ENCODE measurements around the gene TM6SF1.

The TM6SF1 gene

GRCh38 chr15:83153288-83153687, 45.8 kb downstream of the TM6SF1 start:
- H3K9ac ChIP-seq (ENCODE audit: low read length), result no peak overlapping the region
- no peak overlapping the region for H2AFZ ChIP-seq (ENCODE audit: low read depth, low read length, severe bottlenecking)
- H3K9me3 ChIP-seq (ENCODE audit: insufficient read depth, low read length), result no peaks in the 10 kb centered on the region
- H3K27ac ChIP-seq (ENCODE audit: low read depth, low read length), result no peak overlapping the region
- H3K9me2 ChIP-seq (replicated peaks; ENCODE audit: insufficient read depth, low read length), result no peaks in the 10 kb centered on the region
- H3F3A ChIP-seq (ENCODE audit: insufficient read depth), result no peaks in the 10 kb centered on the region
- TF ChIP-seq CTCF (IDR thresholded peaks at IDR 0.05; ENCODE audit: insufficient read depth, low read length, poor library complexity, severe bottlenecking) (no peak), EZH2phosphoT487 (conservative IDR thresholded peaks at IDR 0.05; ENCODE audit: low read length) (no peak)
- no peaks in the 10 kb centered on the region for H3K36me3 ChIP-seq (ENCODE audit: low read length)
- H3K79me2 ChIP-seq (ENCODE audit: insufficient read depth, low read length), result no peaks in the 10 kb centered on the region
- H3K4me3 ChIP-seq (ENCODE audit: insufficient read depth, low read length, poor library complexity, severe bottlenecking), result no peak overlapping the region
- no peak overlapping the region for H3K4me2 ChIP-seq (ENCODE audit: low read depth, low read length, poor library complexity, severe bottlenecking)
- no peaks in the 10 kb centered on the region for H3K27me3 ChIP-seq (ENCODE audit: low read length)
- no peaks in the 10 kb centered on the region for H4K20me1 ChIP-seq (ENCODE audit: low read depth, low read length)

- no peaks in the 10 kb centered on the region for H3K9me2 ChIP-seq (replicated peaks; ENCODE audit: insufficient read depth, low read length)
- no peak overlapping the region for H3K4me2 ChIP-seq (ENCODE audit: low read depth, low read length, poor library complexity, severe bottlenecking)
These were observed 48.5 kb downstream of the TM6SF1 start for GRCh38 chr15:83155942-83156341.

GRCh38 chr15:83158393-83158792, 50.9 kb downstream of the TM6SF1 start:
- Histone ChIP-seq H3K9ac (ENCODE audit: low read length) (no peak overlapping the region), H3K27me3 (ENCODE audit: low read length) (0 out of 2 replicates have a peak, but pooled peaks cover 4% of the 10 kb centered on the region), H3K4me2 (ENCODE audit: low read depth, low read length, poor library complexity, severe bottlenecking) (no peak overlapping the region), H3K9me3 (ENCODE audit: insufficient read depth, low read length) (no peaks in the 10 kb centered on the region), H3K27ac (ENCODE audit: low read depth, low read length) (no peak overlapping the region), H3K79me2 (ENCODE audit: insufficient read depth, low read length) (no peaks in the 10 kb centered on the region), H3K4me3 (ENCODE audit: insufficient read depth, low read length, poor library complexity, severe bottlenecking) (no peak overlapping the region), H3F3A (ENCODE audit: insufficient read depth) (no peaks in the 10 kb centered on the region), H4K20me1 (ENCODE audit: low read depth, low read length) (no peaks in the 10 kb centered on the region), H2AFZ (ENCODE audit: low read depth, low read length, severe bottlenecking) (no peak overlapping the region), H3K36me3 (ENCODE audit: low read length) (no peaks in the 10 kb centered on the region), H3K9me2 (replicated peaks; ENCODE audit: insufficient read depth, low read length) (no peaks in the 10 kb centered on the region)
- TF ChIP-seq CTCF (IDR thresholded peaks at IDR 0.05; ENCODE audit: insufficient read depth, low read length, poor library complexity, severe bottlenecking), result no peak

More at GRCh38 chr15:83155942-83156341, 48.5 kb downstream of the TM6SF1 start:
- Histone ChIP-seq H3K4me3 (ENCODE audit: insufficient read depth, low read length, poor library complexity, severe bottlenecking) (no peak overlapping the region), H3F3A (ENCODE audit: insufficient read depth) (no peaks in the 10 kb centered on the region), H3K27me3 (ENCODE audit: low read length) (0 out of 2 replicates have a peak, but pooled peaks cover 4% of the 10 kb centered on the region), H4K20me1 (ENCODE audit: low read depth, low read length) (no peaks in the 10 kb centered on the region), H3K36me3 (ENCODE audit: low read length) (no peaks in the 10 kb centered on the region), H2AFZ (ENCODE audit: low read depth, low read length, severe bottlenecking) (no peak overlapping the region), H3K9ac (ENCODE audit: low read length) (no peak overlapping the region), H3K27ac (ENCODE audit: low read depth, low read length) (no peak overlapping the region), H3K9me3 (ENCODE audit: insufficient read depth, low read length) (no peaks in the 10 kb centered on the region), H3K79me2 (ENCODE audit: insufficient read depth, low read length) (no peaks in the 10 kb centered on the region)
- TF ChIP-seq EZH2phosphoT487 (conservative IDR thresholded peaks at IDR 0.05; ENCODE audit: low read length) (no peak), CTCF (IDR thresholded peaks at IDR 0.05; ENCODE audit: insufficient read depth, low read length, poor library complexity, severe bottlenecking) (no peak)

Measured in SU-DHL-6 (cell line).